IMR-90 (cell line): ENCODE measurements around the gene OR13F1. TPM values are rescaled to one million over a fixed set of nuclear protein-coding genes. Genes with fewer than 3 reads are reported as not detected.
"Not testable (repeated sequence)": the region's sequence is repeated elsewhere in the genome, so short reads cannot be mapped to it uniquely, and the experiment has no call there.

Experiments used
- ATAC-seq: fragments of 200-7000 bp; cut with Tn5 transposase; 2 replicates; pipeline ENCODE4 v1.9.1; 2020; ENCODE audit warnings: low read depth, mild to moderate bottlenecking, moderate library complexity
- BruUV-seq: library from RNA; stranded (reverse); fragments of 400-500 nt; replicated peaks from 2 replicates; lab custom pipeline; 2021; lab: Mats Ljungman, UMichigan
- CTCF ChIA-PET: fragments of 300-600 bp; formaldehyde crosslinking; extraction: SDS; loops from one replicate; lab custom pipeline; 2021; ENCODE audit warnings: antibody characterized with exemption; lab: Yijun Ruan, JAX
- POLR2A ChIA-PET: fragments of 300-600 bp; sonication (Branson Sonifier 250); formaldehyde crosslinking; loops from one replicate; lab custom pipeline; 2022; ENCODE audit warnings: antibody characterized with exemption; ENCODE audit not compliant: unreplicated experiment; lab: Charles Lee
- DNase-seq: peaks from one replicate; pipeline ENCODE4 v3.0.0; 2013
- H2AFZ ChIP-seq: replicated peaks from 2 replicates; pipeline ENCODE3; 2013; ENCODE audit warnings: low read length, mild to moderate bottlenecking; ENCODE audit not compliant: poor library complexity
- H2AK5ac ChIP-seq: 2 replicates; pipeline ENCODE4 v1.6.1; 2013; ENCODE audit warnings: low read depth, low read length, inconsistent platforms
- H2AK9ac ChIP-seq: replicated peaks from 2 replicates; pipeline ENCODE3; 2013; ENCODE audit warnings: mild to moderate bottlenecking, low read depth, low read length, moderate library complexity; ENCODE audit not compliant: poor library complexity
- H2BK120ac ChIP-seq: 2 replicates; pipeline ENCODE4 v1.6.1; 2013; ENCODE audit warnings: low read depth, low read length, inconsistent platforms
- H2BK15ac ChIP-seq: 3 replicates; pipeline ENCODE4 v1.6.1; 2013; ENCODE audit warnings: low read depth, low read length, inconsistent platforms
- H2BK20ac ChIP-seq: 2 replicates; pipeline ENCODE4 v1.6.1; 2013; ENCODE audit warnings: low read depth, mild to moderate bottlenecking, inconsistent platforms, low read length, moderate library complexity
- H2BK5ac ChIP-seq: 2 replicates; pipeline ENCODE4 v1.6.1; 2013; ENCODE audit warnings: mild to moderate bottlenecking, low read depth, low read length, inconsistent platforms; ENCODE audit not compliant: poor library complexity, severe bottlenecking
- H3K14ac ChIP-seq: replicated peaks from 2 replicates; pipeline ENCODE4 v1.6.1; 2013; ENCODE audit warnings: low read depth, low read length, inconsistent platforms
- H3K18ac ChIP-seq: 2 replicates; pipeline ENCODE4 v1.6.1; 2013; ENCODE audit warnings: low read depth, low read length, control low read depth
- H3K23ac ChIP-seq: 2 replicates; pipeline ENCODE4 v1.6.1; 2013; ENCODE audit warnings: low read depth, low read length, inconsistent platforms
- H3K27ac ChIP-seq: 2 replicates; pipeline ENCODE4 v1.5.1; 2013; ENCODE audit warnings: mild to moderate bottlenecking, control low read depth, low read length; ENCODE audit not compliant: insufficient read depth
- H3K27me3 ChIP-seq: 2 replicates; pipeline ENCODE4 v1.6.1; 2013; ENCODE audit warnings: low read length; ENCODE audit not compliant: control insufficient read depth, insufficient read depth
- H3K36me3 ChIP-seq: 2 replicates; pipeline ENCODE4 v1.6.1; 2013; ENCODE audit warnings: low read length, mixed read lengths; ENCODE audit not compliant: control insufficient read depth, insufficient read depth
- H3K4ac ChIP-seq: 2 replicates; pipeline ENCODE4 v1.6.1; 2013; ENCODE audit warnings: low read depth, low read length, inconsistent platforms
- H3K4me1 ChIP-seq: 2 replicates; pipeline ENCODE4 v1.6.1; 2013; ENCODE audit warnings: low read length, mixed read lengths; ENCODE audit not compliant: control insufficient read depth, insufficient read depth
- H3K4me2 ChIP-seq: 2 replicates; pipeline ENCODE4 v1.6.1; 2013; ENCODE audit warnings: low read depth, mild to moderate bottlenecking, control low read depth, low read length, moderate library complexity
- H3K4me3 ChIP-seq: 2 replicates; pipeline ENCODE4 v1.5.1; 2013; ENCODE audit warnings: low read depth, mild to moderate bottlenecking, control low read depth, low read length, moderate library complexity; ENCODE audit not compliant: insufficient read depth
- H3K56ac ChIP-seq: 2 replicates; pipeline ENCODE4 v1.6.1; 2013; ENCODE audit warnings: low read length, inconsistent platforms; ENCODE audit not compliant: insufficient read depth; ENCODE audit errors: extremely low read depth
- H3K79me1 ChIP-seq, 2 experiments: 2 replicates each; pipeline ENCODE4 v1.6.1; 2013; ENCODE audit warnings: low read length in 2 of 2, inconsistent platforms in 1 of 2, low read depth in 1 of 2
- H3K9ac ChIP-seq: 2 replicates; pipeline ENCODE4 v1.6.1; 2013; ENCODE audit warnings: low read depth, low read length, control low read depth
- H3K9me1 ChIP-seq: 2 replicates; pipeline ENCODE4 v1.6.1; 2013; ENCODE audit warnings: low read length, inconsistent platforms; ENCODE audit not compliant: insufficient read depth
- H3K9me3 ChIP-seq: 2 replicates; pipeline ENCODE4 v1.6.1; 2013; ENCODE audit warnings: low read length; ENCODE audit not compliant: control insufficient read depth, insufficient read depth
- H4K20me1 ChIP-seq: 2 replicates; pipeline ENCODE4 v1.6.1; 2013; ENCODE audit warnings: low read length, inconsistent platforms; ENCODE audit not compliant: insufficient read depth
- H4K5ac ChIP-seq: 2 replicates; pipeline ENCODE4 v1.6.1; 2013; ENCODE audit warnings: mild to moderate bottlenecking, low read depth, low read length, control low read depth
- H4K8ac ChIP-seq, 2 experiments: 2 replicates each; pipeline ENCODE4 v1.6.1; 2013; ENCODE audit warnings: low read depth in 2 of 2, low read length in 2 of 2, control low read depth in 1 of 2, inconsistent platforms in 1 of 2
- H4K91ac ChIP-seq: 2 replicates; pipeline ENCODE4 v1.6.1; 2013; ENCODE audit warnings: low read depth, low read length, inconsistent platforms; ENCODE audit not compliant: insufficient read depth
- WGBS, 2 experiments: methylation state at CpG; one replicate each; pipeline versions ENCODE4 v1.1.5 to v1.1.7; 2013; ENCODE audit warnings: missing lambda C conversion rate in 2 of 2; ENCODE audit not compliant: insufficient read length in 1 of 2; ENCODE audit errors: extremely low coverage in 2 of 2; 5-methylcytosine and 5-hydroxymethylcytosine counted together
- dilution Hi-C: fragments of 300-500 bp; cut with HindIII; formaldehyde crosslinking; loops from one replicate; pipeline ENCODE4 v1.14.3; 2018; ENCODE audit warnings: low sequenced_read_pairs; ENCODE audit not compliant: unreplicated experiment
- in situ Hi-C: fragments of 300-500 bp; cut with MboI; formaldehyde crosslinking; loops from 3 replicates; pipeline ENCODE4 v1.14.3; 2019; ENCODE audit warnings: low sequenced_read_pairs, inconsistent platforms, mixed read lengths
- intact Hi-C: fragments of 100-400 bp; cut with micrococcal nuclease; formaldehyde crosslinking; loops from 2 replicates; pipeline ENCODE4 v1.10.0; 2022
- polyA plus RNA-seq, 3 experiments: library from polyadenylated mRNA; depleted of rRNA; stranded (reverse); fragments of >200 nt; gene quantifications; 2 replicates each; pipeline ENCODE4 v1.2.3, GENCODE V29; 2012; ENCODE audit warnings: low replicate concordance in 1 of 3
- total RNA-seq: library from RNA; depleted of rRNA; stranded (reverse); fragments of >200 nt; gene quantifications from 2 replicates; pipeline ENCODE4 v1.2.3, GENCODE V29; 2012

Gene OR13F1
- total and polyA plus RNA-seq, 2 of the 4 experiments (the other 2 are of a cell fraction) = not detected

- H3K4me1 ChIP-seq, H3K4ac ChIP-seq, BruUV-seq, H2BK5ac ChIP-seq, H3K23ac ChIP-seq, POLR2A ChIA-PET, DNase-seq, H3K79me1 ChIP-seq, H4K20me1 ChIP-seq, H2AK5ac ChIP-seq, H3K4me3 ChIP-seq, H3K9me3 ChIP-seq, H2AK9ac ChIP-seq, H2BK20ac ChIP-seq, H3K56ac ChIP-seq, in situ Hi-C loops, H2BK120ac ChIP-seq, H2BK15ac ChIP-seq, ATAC-seq, H4K5ac ChIP-seq, H3K9me1 ChIP-seq, intact Hi-C loops, H3K4me2 ChIP-seq, H3K27me3 ChIP-seq, dilution Hi-C loops, H3K14ac ChIP-seq, H2AFZ ChIP-seq, H4K8ac ChIP-seq, H3K27ac ChIP-seq, H3K36me3 ChIP-seq, CTCF ChIA-PET, H3K9ac ChIP-seq, H4K91ac ChIP-seq, H3K18ac ChIP-seq: not testable (repeated sequence)
- WGBS, 2 experiments = no CpG with 5 or more reads among the region's 10 CpGs
Observed at GRCh38 chr9:104520241-104520640, 16.2 kb downstream of the OR13F1 start.
